Left lobe of liver (tissue), 2 donors: Measurements from ENCODE around the gene NRXN3. TPM values are rescaled to one million over a fixed set of nuclear protein-coding genes. Genes with fewer than 3 reads are reported as not detected.
A peak's percentile ranks its signal among the peaks of the same experiment; 100 is the strongest.
"Not testable (repeated sequence)": the region's sequence is repeated elsewhere in the genome, so short reads cannot be mapped to it uniquely, and the experiment has no call there.

Source experiments
- ATAC-seq: fragments of 200-7000 bp; cut with Tn5 transposase; one replicate; pipeline ENCODE4 v1.9.1; 2020; ENCODE audit warnings: mild to moderate bottlenecking, moderate library complexity
- DNase-seq: peaks from one replicate; pipeline ENCODE4 v3.0.0-alpha.2; 2020; ENCODE audit warnings: low spot score
- total RNA-seq: library from RNA; stranded (reverse); gene quantifications from one replicate; pipeline ENCODE4 v1.2.1, GENCODE V29; 2021
- donor health status: DM: no; HTN: no; CAD: no; lungs with moderate emphysema.
- donor health status: DM: no; HTN: yes; CAD: no.

The NRXN3 gene
- total RNA-seq, 1 donor from 2014 or later, result 0.20 TPM

- no peak for ATAC-seq
- no peak for DNase-seq
Observed at GRCh38 chr14:78398216-78398615, 228.0 kb downstream of the NRXN3 start.

- ATAC-seq, result no peak
- DNase-seq, result no peak
Observed at GRCh38 chr14:78399316-78399889, 229.2 kb downstream of the NRXN3 start.

GRCh38 chr14:78401866-78402265, 231.7 kb downstream of the NRXN3 start:
- ATAC-seq (no peak), DNase-seq (no peak)

- ATAC-seq, result no peak
- no peak for DNase-seq
Observed at GRCh38 chr14:78403278-78403815, 233.2 kb downstream of the NRXN3 start.

- no peak for ATAC-seq
- DNase-seq, result no peak
Observed at GRCh38 chr14:78405079-78405856, 235.1 kb downstream of the NRXN3 start.

- DNase-seq, result no peak
- no peak for ATAC-seq
Observed at GRCh38 chr14:78412475-78412874, 242.3 kb downstream of the NRXN3 start.

- peak; percentile 45 for DNase-seq
Observed at GRCh38 chr14:78414172-78414571, 244.0 kb downstream of the NRXN3 start.

GRCh38 chr14:78417532-78417931, 247.4 kb downstream of the NRXN3 start:
- no peak for ATAC-seq

More at GRCh38 chr14:78414172-78414571, 244.0 kb downstream of the NRXN3 start:
- peak; percentile 70 for ATAC-seq

GRCh38 chr14:78424311-78424710, 254.1 kb downstream of the NRXN3 start:
- no peak for DNase-seq
- ATAC-seq, result no peak

More at GRCh38 chr14:78417532-78417931, 247.4 kb downstream of the NRXN3 start:
- DNase-seq, result no peak

GRCh38 chr14:78425330-78425729, 255.2 kb downstream of the NRXN3 start:
- ATAC-seq, result no peak
- no peak for DNase-seq

GRCh38 chr14:78425782-78426181, 255.6 kb downstream of the NRXN3 start:
- DNase-seq (no peak), ATAC-seq (no peak)

GRCh38 chr14:78432046-78432445, 261.9 kb downstream of the NRXN3 start:
- ATAC-seq, result no peak
- DNase-seq, result no peak

GRCh38 chr14:78437448-78437847, 267.3 kb downstream of the NRXN3 start:
- DNase-seq, ATAC-seq: not testable (repeated sequence)

GRCh38 chr14:78440356-78440894, 270.3 kb downstream of the NRXN3 start:
- DNase-seq, result no peak

GRCh38 chr14:78443834-78444233, 273.7 kb downstream of the NRXN3 start:
- DNase-seq (no peak), ATAC-seq (no peak)

More at GRCh38 chr14:78440356-78440894, 270.3 kb downstream of the NRXN3 start:
- ATAC-seq, result no peak

- no peak for ATAC-seq
- no peak for DNase-seq
Observed at GRCh38 chr14:78445275-78445674, 275.1 kb downstream of the NRXN3 start.

- DNase-seq (no peak), ATAC-seq (no peak)
Observed at GRCh38 chr14:78446807-78447206, 276.6 kb downstream of the NRXN3 start.

GRCh38 chr14:78448164-78449094, 278.3 kb downstream of the NRXN3 start:
- DNase-seq (peak; percentile 57), ATAC-seq (peak; percentile 92)

GRCh38 chr14:78450669-78451318, 280.6 kb downstream of the NRXN3 start:
- ATAC-seq (no peak), DNase-seq (no peak)

GRCh38 chr14:78451319-78451695, 281.1 kb downstream of the NRXN3 start:
- no peak for ATAC-seq
- no peak for DNase-seq
